HL-60 (cell line): ENCODE data around the gene TIGAR.

Experiments used
- GABPA ChIP-seq: IDR thresholded peaks from 2 replicates; pipeline ENCODE4 v1.6.1; 2012; ENCODE audit warnings: low read depth
- POLR2AphosphoS5 ChIP-seq: IDR thresholded peaks from 2 replicates; pipeline ENCODE4 v1.6.1; 2012; ENCODE audit warnings: low read depth
- REST ChIP-seq: IDR thresholded peaks from 2 replicates; pipeline ENCODE4 v1.6.1; 2012; ENCODE audit warnings: low read depth; ENCODE audit not compliant: insufficient replicate concordance
- TF ChIP-seq, protein P1 (sequence below): IDR thresholded peaks from one replicate; pipeline ENCODE4 v1.5.1; 2011; ENCODE audit warnings: low read length, control low read depth, inconsistent platforms; ENCODE audit not compliant: insufficient read depth

DNA sequence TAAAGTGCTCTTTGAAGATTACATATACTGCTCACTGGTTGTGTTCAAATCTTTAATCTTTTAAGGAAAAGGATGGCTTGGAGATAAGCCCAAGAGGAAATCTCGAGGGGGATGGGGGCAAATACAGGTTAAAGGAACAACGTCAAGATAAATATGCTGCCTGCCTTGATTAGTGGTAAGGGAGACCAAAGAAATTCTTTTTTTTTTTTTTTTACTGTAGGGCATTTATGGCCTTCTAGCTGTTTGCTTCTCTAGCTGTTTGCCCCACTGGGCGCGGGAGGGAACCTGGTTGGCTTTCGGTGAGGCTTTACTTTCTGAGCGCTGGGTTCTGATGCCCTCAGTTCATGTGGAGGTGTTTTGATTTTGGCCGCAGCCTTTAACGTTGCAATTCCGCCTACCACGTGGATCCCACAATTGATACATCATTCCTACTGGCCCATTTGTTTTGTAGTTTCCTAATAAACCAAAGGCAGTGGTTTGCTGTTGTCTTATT is 41.8 kb upstream of the TIGAR start:
- TF ChIP-seq POLR2AphosphoS5 (no peak), REST (no peak), GABPA (no peak)
- TF ChIP-seq, protein P1, sequence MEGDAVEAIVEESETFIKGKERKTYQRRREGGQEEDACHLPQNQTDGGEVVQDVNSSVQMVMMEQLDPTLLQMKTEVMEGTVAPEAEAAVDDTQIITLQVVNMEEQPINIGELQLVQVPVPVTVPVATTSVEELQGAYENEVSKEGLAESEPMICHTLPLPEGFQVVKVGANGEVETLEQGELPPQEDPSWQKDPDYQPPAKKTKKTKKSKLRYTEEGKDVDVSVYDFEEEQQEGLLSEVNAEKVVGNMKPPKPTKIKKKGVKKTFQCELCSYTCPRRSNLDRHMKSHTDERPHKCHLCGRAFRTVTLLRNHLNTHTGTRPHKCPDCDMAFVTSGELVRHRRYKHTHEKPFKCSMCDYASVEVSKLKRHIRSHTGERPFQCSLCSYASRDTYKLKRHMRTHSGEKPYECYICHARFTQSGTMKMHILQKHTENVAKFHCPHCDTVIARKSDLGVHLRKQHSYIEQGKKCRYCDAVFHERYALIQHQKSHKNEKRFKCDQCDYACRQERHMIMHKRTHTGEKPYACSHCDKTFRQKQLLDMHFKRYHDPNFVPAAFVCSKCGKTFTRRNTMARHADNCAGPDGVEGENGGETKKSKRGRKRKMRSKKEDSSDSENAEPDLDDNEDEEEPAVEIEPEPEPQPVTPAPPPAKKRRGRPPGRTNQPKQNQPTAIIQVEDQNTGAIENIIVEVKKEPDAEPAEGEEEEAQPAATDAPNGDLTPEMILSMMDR = no peak
